ENCODE measurements around the gene TSEN2.

DNA sequence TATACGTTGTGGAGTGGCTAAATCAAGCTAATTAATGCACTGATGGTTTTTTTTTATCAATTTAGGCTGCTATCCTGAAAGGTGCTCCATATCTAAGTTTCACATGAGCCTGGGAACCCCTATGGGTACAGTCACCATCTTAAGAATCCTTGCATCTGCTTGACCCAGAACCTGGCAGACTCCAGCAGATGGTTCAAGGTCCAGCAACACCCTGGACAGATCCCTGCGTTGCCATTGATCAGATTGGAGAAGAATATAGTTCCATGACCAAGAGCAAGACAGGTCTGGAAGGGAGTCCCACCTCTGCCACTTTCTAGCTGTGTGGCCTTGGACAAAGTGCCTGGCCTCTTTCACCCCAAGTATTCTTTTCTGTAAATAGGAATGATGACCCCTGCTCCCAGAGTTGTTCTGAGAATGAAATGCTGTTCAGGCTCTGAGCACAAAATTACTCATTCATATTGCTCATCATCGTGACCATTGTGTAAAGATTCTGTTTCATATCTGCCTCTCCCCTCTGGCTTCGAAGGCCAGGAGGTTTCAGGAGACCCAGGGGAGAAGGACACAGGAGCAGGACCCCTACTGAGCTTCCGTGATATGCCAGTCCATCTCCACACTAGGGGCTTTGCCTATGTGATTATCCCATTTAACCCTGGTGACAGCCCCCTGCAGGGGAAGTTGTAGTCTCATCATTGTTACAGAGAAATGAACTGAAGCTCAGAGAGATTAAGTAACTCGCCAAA, 30.0 kb upstream of the TSEN2 start:
- TF ChIP-seq, protein P1, sequence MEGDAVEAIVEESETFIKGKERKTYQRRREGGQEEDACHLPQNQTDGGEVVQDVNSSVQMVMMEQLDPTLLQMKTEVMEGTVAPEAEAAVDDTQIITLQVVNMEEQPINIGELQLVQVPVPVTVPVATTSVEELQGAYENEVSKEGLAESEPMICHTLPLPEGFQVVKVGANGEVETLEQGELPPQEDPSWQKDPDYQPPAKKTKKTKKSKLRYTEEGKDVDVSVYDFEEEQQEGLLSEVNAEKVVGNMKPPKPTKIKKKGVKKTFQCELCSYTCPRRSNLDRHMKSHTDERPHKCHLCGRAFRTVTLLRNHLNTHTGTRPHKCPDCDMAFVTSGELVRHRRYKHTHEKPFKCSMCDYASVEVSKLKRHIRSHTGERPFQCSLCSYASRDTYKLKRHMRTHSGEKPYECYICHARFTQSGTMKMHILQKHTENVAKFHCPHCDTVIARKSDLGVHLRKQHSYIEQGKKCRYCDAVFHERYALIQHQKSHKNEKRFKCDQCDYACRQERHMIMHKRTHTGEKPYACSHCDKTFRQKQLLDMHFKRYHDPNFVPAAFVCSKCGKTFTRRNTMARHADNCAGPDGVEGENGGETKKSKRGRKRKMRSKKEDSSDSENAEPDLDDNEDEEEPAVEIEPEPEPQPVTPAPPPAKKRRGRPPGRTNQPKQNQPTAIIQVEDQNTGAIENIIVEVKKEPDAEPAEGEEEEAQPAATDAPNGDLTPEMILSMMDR (IDR thresholded peaks at IDR 0.05), result no peak
- no peak for TF ChIP-seq EZH2 (IDR thresholded peaks at IDR 0.05)
